AG04449 (cell line): ENCODE results near the gene ZDHHC20.

ENCODE experiments used
- CTCF ChIA-PET: fragments of 350-600 bp; formaldehyde crosslinking; extraction: SDS; loops from one replicate; lab custom pipeline; 2021; ENCODE audit warnings: antibody characterized with exemption; lab: Yijun Ruan, JAX
- POLR2A ChIA-PET: fragments of 400-600, 350-600 bp; formaldehyde crosslinking; extraction: SDS; loops from one replicate; lab custom pipeline; 2020; ENCODE audit warnings: antibody characterized with exemption, inconsistent platforms; lab: Yijun Ruan, JAX
- DNase-seq: peaks from one replicate; pipeline ENCODE4 v3.0.0-alpha.2; 2010; ENCODE audit warnings: low read depth, low spot score
- H3K4me3 ChIP-seq: 2 replicates; pipeline ENCODE4 v1.5.1; 2011; ENCODE audit warnings: low read depth, mild to moderate bottlenecking, control low read depth, low read length
- CTCF ChIP-seq: IDR thresholded peaks from one replicate; pipeline ENCODE4 v1.5.1; 2011; ENCODE audit warnings: mild to moderate bottlenecking, moderate library complexity, low read length, control low read depth, inconsistent platforms; ENCODE audit not compliant: insufficient read depth; ENCODE audit errors: missing control alignments

ZDHHC20 gene

GRCh38 chr13:21342699-21343442 is 116.2 kb downstream of the ZDHHC20 start:
- DNase-seq, result no peak
- no peak overlapping the region for H3K4me3 ChIP-seq
- ChIA-PET POLR2A (no interaction called here), CTCF (no interaction called here)
- no peak for TF ChIP-seq CTCF

GRCh38 chr13:21341637-21342422 is 117.3 kb downstream of the ZDHHC20 start:
- no peak for DNase-seq
- POLR2A ChIA-PET, result no interaction called here
- H3K4me3 ChIP-seq, result no peak overlapping the region
- TF ChIP-seq CTCF, result no peak
- CTCF ChIA-PET, result no interaction called here

GRCh38 chr13:21338639-21339278 is 120.3 kb downstream of the ZDHHC20 start:
- DNase-seq, result no peak
- H3K4me3 ChIP-seq, result no peak overlapping the region
- ChIA-PET POLR2A (no interaction called here), CTCF (interaction anchor here (1.2 kb wide), 1 partner anchor 139 kb away, joined by 3 read pairs; no protein-coding TSS in a partner anchor)
- no peak for TF ChIP-seq CTCF

GRCh38 chr13:21338156-21338555 is 120.9 kb downstream of the ZDHHC20 start:
- H3K4me3 ChIP-seq, result no peak overlapping the region
- CTCF ChIA-PET, result no interaction called here
- TF ChIP-seq CTCF, result no peak
- POLR2A ChIA-PET, result no interaction called here
- no peak for DNase-seq

GRCh38 chr13:21336609-21337349 is 122.3 kb downstream of the ZDHHC20 start:
- no peak overlapping the region for H3K4me3 ChIP-seq
- ChIA-PET CTCF (no interaction called here), POLR2A (no interaction called here)
- TF ChIP-seq CTCF, result no peak
- DNase-seq, result no peak
